Neuronal stem cell (in vitro differentiated cells): ENCODE measurements around the gene FHIT.

Experiments used
- DNase-seq: peaks from one replicate; pipeline ENCODE4 v3.0.0-alpha.2; 2013; ENCODE audit warnings: low spot score
- H2AFZ ChIP-seq: one replicate; pipeline ENCODE4 v1.6.1; 2013; ENCODE audit warnings: mild to moderate bottlenecking, low read length, inconsistent platforms
- H2AK5ac ChIP-seq: 2 replicates; pipeline ENCODE4 v1.6.1; 2013; ENCODE audit warnings: low read depth, mild to moderate bottlenecking, inconsistent platforms, low read length, moderate library complexity, mixed read lengths
- H2BK120ac ChIP-seq: 2 replicates; pipeline ENCODE4 v1.6.1; 2013; ENCODE audit warnings: low read depth, mild to moderate bottlenecking, inconsistent platforms, low read length, moderate library complexity, mixed read lengths
- H2BK12ac ChIP-seq: one replicate; pipeline ENCODE4 v1.6.1; 2013; ENCODE audit warnings: low read length, inconsistent platforms
- H2BK15ac ChIP-seq: 2 replicates; pipeline ENCODE4 v1.6.1; 2013; ENCODE audit warnings: mild to moderate bottlenecking, low read length, inconsistent platforms, mixed read lengths
- H2BK5ac ChIP-seq: one replicate; pipeline ENCODE4 v1.6.1; 2013; ENCODE audit warnings: inconsistent platforms, mild to moderate bottlenecking, low read length, moderate library complexity
- H3K14ac ChIP-seq: one replicate; pipeline ENCODE4 v1.6.1; 2013; ENCODE audit warnings: low read length, inconsistent platforms
- H3K18ac ChIP-seq: 2 replicates; pipeline ENCODE4 v1.6.1; 2013; ENCODE audit warnings: low read length, inconsistent platforms
- H3K23ac ChIP-seq: 2 replicates; pipeline ENCODE4 v1.6.1; 2013; ENCODE audit warnings: low read depth, mild to moderate bottlenecking, mixed read lengths, low read length, inconsistent platforms; ENCODE audit not compliant: poor library complexity
- H3K27ac ChIP-seq: replicated peaks from 3 replicates; pipeline ENCODE4 v1.5.1; 2013; ENCODE audit warnings: low read length, inconsistent platforms
- H3K27me3 ChIP-seq, 3 experiments: 2 replicates each; pipeline ENCODE4 v1.6.1; 2013; ENCODE audit warnings: low read length in 3 of 3, mild to moderate bottlenecking in 2 of 3, inconsistent platforms in 1 of 3, low read depth in 1 of 3, mixed read lengths in 1 of 3, moderate library complexity in 1 of 3; ENCODE audit not compliant: control insufficient read depth in 3 of 3, insufficient read depth in 3 of 3
- H3K36me3 ChIP-seq, 2 donors: replicated peaks in 1 of 2; 2 replicates each; pipeline ENCODE4 v1.6.1; 2013; ENCODE audit warnings: low read length in 2 of 2; ENCODE audit not compliant: control insufficient read depth in 2 of 2, insufficient read depth in 2 of 2
- H3K4ac ChIP-seq: 2 replicates; pipeline ENCODE4 v1.6.1; 2013; ENCODE audit warnings: inconsistent platforms, mild to moderate bottlenecking, low read length, moderate library complexity
- H3K4me1 ChIP-seq, 2 donors: 1 replicate in 1 of 2; 2 replicates in 1 of 2; pipeline ENCODE4 v1.6.1; 2013; ENCODE audit warnings: low read length in 2 of 2, low read depth in 1 of 2; ENCODE audit not compliant: control insufficient read depth in 2 of 2, insufficient read depth in 1 of 2
- H3K4me2 ChIP-seq: one replicate; pipeline ENCODE4 v1.6.1; 2013; ENCODE audit warnings: mild to moderate bottlenecking, low read length, inconsistent platforms; ENCODE audit not compliant: insufficient read depth, poor library complexity, severe bottlenecking
- H3K4me3 ChIP-seq, 2 donors: 2 replicates each; pipeline ENCODE4 v1.5.1; 2013; ENCODE audit warnings: low read length in 2 of 2, mild to moderate bottlenecking in 2 of 2, inconsistent platforms in 1 of 2, moderate library complexity in 1 of 2
- H3K79me1 ChIP-seq: one replicate; pipeline ENCODE4 v1.6.1; 2013; ENCODE audit warnings: low read depth, mild to moderate bottlenecking, inconsistent platforms, low read length, moderate library complexity
- H3K9ac ChIP-seq: one replicate; pipeline ENCODE4 v1.6.1; 2013; ENCODE audit warnings: mild to moderate bottlenecking, low read depth, low read length, inconsistent platforms; ENCODE audit not compliant: poor library complexity
- H3K9me3 ChIP-seq, 2 donors: replicated peaks in 1 of 2; 2 replicates each; pipeline versions ENCODE3 to v1.6.1; 2013; ENCODE audit warnings: low read length in 2 of 2, mild to moderate bottlenecking in 2 of 2, inconsistent platforms in 1 of 2, low read depth in 1 of 2, mixed read lengths in 1 of 2, moderate library complexity in 1 of 2; ENCODE audit not compliant: control insufficient read depth in 2 of 2, insufficient read depth in 1 of 2
- H4K8ac ChIP-seq: one replicate; pipeline ENCODE4 v1.6.1; 2013; ENCODE audit warnings: low read depth, mild to moderate bottlenecking, inconsistent platforms, low read length, moderate library complexity
- H4K91ac ChIP-seq: one replicate; pipeline ENCODE4 v1.6.1; 2013; ENCODE audit warnings: low read length, low read depth, mild to moderate bottlenecking, inconsistent platforms; ENCODE audit not compliant: poor library complexity
- WGBS, 2 donors: extraction: QIAGEN DNeasy Blood & Tissue Kit; methylation state at CpG; one replicate each; pipeline ENCODE4 v1.1.7; 2013; ENCODE audit warnings: missing lambda C conversion rate in 2 of 2, mixed read lengths in 1 of 2; ENCODE audit not compliant: insufficient read length in 2 of 2, insufficient replicate concordance in 1 of 2; ENCODE audit errors: extremely low coverage in 2 of 2; 5-methylcytosine and 5-hydroxymethylcytosine counted together

FHIT gene

DNA sequence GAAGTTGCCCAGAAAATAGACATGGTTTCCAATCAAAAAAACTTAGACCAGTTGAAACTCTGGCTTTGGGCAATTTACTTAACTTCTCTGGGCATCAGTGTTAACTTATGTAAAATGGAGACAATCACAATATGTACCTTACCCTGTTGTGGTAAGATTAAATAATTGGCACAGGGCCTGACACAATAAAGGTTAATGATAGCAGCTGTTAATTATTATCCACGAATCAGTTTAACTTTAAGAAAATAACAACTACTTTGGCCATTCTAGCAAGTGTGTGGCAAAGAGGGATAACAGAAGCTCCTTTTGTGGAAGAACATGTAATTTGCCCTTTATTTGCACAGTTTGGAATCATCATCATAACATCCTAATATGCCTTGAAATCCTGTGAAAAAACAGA, 787.6 kb downstream of the FHIT start:
- Histone ChIP-seq H4K91ac (no peak overlapping the region), H3K23ac (no peak overlapping the region), H3K14ac (no peak overlapping the region), H2BK5ac (no peak overlapping the region), H3K9ac (no peak overlapping the region), H3K9me3 (no peaks in the 10 kb centered on the region), H3K4me1 (no peaks in the 10 kb centered on the region), H3K27ac (no peak overlapping the region), H3K18ac (no peak overlapping the region), H3K79me1 (no peaks in the 10 kb centered on the region), H2BK15ac (no peak overlapping the region), H3K27me3 (peaks cover 0 to 10% (median 0%) of the 10 kb centered on the region in 3 experiments), H2AK5ac (no peak overlapping the region), H4K8ac (no peak overlapping the region), H3K4me3 (no peak overlapping the region), H2BK12ac (no peak overlapping the region), H2BK120ac (no peak overlapping the region), H3K36me3 (no peaks in the 10 kb centered on the region), H2AFZ (no peak overlapping the region), H3K4me2 (no peak overlapping the region), H3K4ac (no peak overlapping the region)
- no CpG with 5 or more reads among the region's 1 CpG for WGBS, 2 donors
- DNase-seq: no peak

DNA sequence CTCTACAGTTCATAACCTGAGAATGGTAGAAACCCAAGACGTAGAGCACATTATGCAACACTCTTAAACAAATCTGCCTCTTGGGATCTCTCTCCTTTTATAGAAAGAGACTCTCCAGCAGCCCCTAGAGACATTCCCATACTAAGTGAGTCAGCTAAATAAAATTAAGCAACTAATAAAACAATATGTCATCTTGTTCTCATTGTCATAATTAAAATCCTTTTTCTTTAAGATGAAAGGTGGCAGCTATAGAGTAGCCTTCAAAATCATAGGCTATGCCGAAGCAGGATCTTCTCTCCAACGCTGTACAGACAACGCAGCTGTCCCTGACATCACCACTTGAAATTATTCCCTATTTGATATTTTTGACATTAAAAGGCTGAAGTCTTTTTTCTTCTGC, 790.0 kb downstream of the FHIT start:
- H2BK120ac ChIP-seq: no peak overlapping the region
- H3K27ac ChIP-seq: no peak overlapping the region
- H3K18ac ChIP-seq: no peak overlapping the region
- H2BK15ac ChIP-seq: no peak overlapping the region
- H2BK12ac ChIP-seq: no peak overlapping the region
- no peak overlapping the region for H3K4me2 ChIP-seq
- H2AK5ac ChIP-seq: no peak overlapping the region
- H3K9ac ChIP-seq: no peak overlapping the region
- no CpG with 5 or more reads among the region's 4 CpGs for WGBS, 2 donors
- no peak overlapping the region for H4K8ac ChIP-seq
- no peaks in the 10 kb centered on the region for H3K79me1 ChIP-seq
- H4K91ac ChIP-seq: no peak overlapping the region
- H3K4me3 ChIP-seq: no peak overlapping the region
- no peaks in the 10 kb centered on the region for H3K4me1 ChIP-seq
- H3K9me3 ChIP-seq: no peaks in the 10 kb centered on the region
- H3K36me3 ChIP-seq: no peaks in the 10 kb centered on the region
- peaks cover 0 to 10% (median 0%) of the 10 kb centered on the region in 3 experiments for H3K27me3 ChIP-seq
- no peak overlapping the region for H2AFZ ChIP-seq
- DNase-seq: no peak
- no peak overlapping the region for H3K4ac ChIP-seq
- H2BK5ac ChIP-seq: no peak overlapping the region
- H3K23ac ChIP-seq: no peak overlapping the region
- H3K14ac ChIP-seq: no peak overlapping the region

DNA sequence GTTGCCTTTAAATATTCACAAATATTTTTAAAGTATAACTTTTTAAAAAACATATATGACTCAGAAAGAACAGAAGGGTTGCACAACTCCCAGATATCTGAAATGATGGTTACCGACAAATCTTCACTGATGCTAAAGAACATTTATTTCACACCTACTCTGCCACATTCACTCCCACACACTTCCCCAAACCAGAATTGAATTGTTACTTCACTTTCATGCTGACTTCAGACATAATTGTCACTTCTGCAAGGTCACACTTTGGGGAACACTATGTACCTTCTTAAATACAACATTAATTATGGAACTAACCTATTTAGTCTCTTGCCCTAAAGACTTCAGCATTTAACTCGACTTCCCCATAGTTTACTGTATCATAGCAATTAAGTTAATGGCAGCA, 795.1 kb downstream of the FHIT start:
- Histone ChIP-seq H2BK5ac (no peak overlapping the region), H4K8ac (no peak overlapping the region), H3K36me3 (no peaks in the 10 kb centered on the region), H2AFZ (no peak overlapping the region), H2BK120ac (no peak overlapping the region), H2BK15ac (no peak overlapping the region), H2BK12ac (no peak overlapping the region), H3K4ac (no peak overlapping the region), H4K91ac (no peak overlapping the region), H3K27me3 (no peaks in the 10 kb centered on the region), H3K4me2 (no peak overlapping the region), H3K14ac (no peak overlapping the region), H3K9ac (no peak overlapping the region), H3K4me3 (no peak overlapping the region), H3K9me3 (no peaks in the 10 kb centered on the region), H3K23ac (no peak overlapping the region), H3K18ac (no peak overlapping the region), H3K27ac (no peak overlapping the region), H3K4me1 (no peaks in the 10 kb centered on the region), H3K79me1 (no peaks in the 10 kb centered on the region), H2AK5ac (no peak overlapping the region)
- no CpG with 5 or more reads among the region's 2 CpGs for WGBS, 2 donors
- no peak for DNase-seq

DNA sequence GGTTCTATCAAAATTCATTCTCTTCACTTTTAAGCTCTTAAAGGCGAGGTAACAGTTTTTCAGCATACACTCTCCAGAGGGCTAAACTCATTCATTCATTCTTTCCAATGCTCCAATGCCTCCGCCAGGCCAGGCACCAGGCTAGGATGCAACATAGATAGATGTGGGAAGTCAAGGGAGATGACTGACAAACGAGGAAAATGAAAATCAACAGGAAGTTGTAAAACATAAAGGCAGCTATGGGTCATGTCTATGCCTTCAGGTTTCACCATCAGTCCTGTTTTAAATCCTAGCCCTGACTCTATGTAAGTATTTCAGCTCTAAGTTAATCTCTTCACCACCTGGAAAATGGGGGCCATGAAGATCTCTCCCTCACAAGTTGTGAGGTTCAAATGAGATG, 797.9 kb downstream of the FHIT start:
- no peaks in the 10 kb centered on the region for H3K9me3 ChIP-seq
- no CpG with 5 or more reads among the region's 3 CpGs for WGBS, 2 donors
- H2BK120ac ChIP-seq: no peak overlapping the region
- DNase-seq: no peak
- H3K27ac ChIP-seq: no peak overlapping the region
- H3K23ac ChIP-seq: no peak overlapping the region
- H3K4ac ChIP-seq: no peak overlapping the region
- H4K91ac ChIP-seq: no peak overlapping the region
- no peak overlapping the region for H2BK5ac ChIP-seq
- H4K8ac ChIP-seq: no peak overlapping the region
- no peak overlapping the region for H2AK5ac ChIP-seq
- H2BK15ac ChIP-seq: no peak overlapping the region
- H3K14ac ChIP-seq: no peak overlapping the region
- H3K36me3 ChIP-seq: no peaks in the 10 kb centered on the region
- H3K79me1 ChIP-seq: no peaks in the 10 kb centered on the region
- no peak overlapping the region for H3K9ac ChIP-seq
- no peak overlapping the region for H3K18ac ChIP-seq
- H3K4me1 ChIP-seq: no peaks in the 10 kb centered on the region
- H2BK12ac ChIP-seq: no peak overlapping the region
- no peak overlapping the region for H2AFZ ChIP-seq
- no peak overlapping the region for H3K4me3 ChIP-seq
- H3K27me3 ChIP-seq: no peaks in the 10 kb centered on the region
- no peak overlapping the region for H3K4me2 ChIP-seq
